K562 (cell line): ENCODE measurements around the gene MMP27. TPM values are rescaled to one million over a fixed set of nuclear protein-coding genes. Genes with fewer than 3 reads are reported as not detected.

Experiments
- ATAC-seq: fragments of 200-7000 bp; cut with Tn5 transposase; 3 replicates; pipeline ENCODE4 v1.9.1; 2020; ENCODE audit warnings: moderate library complexity
- BruUV-seq: library from RNA; stranded (reverse); fragments of 400-500 nt; replicated peaks from 2 replicates; lab custom pipeline; 2021; lab: Mats Ljungman, UMichigan
- CTCF ChIA-PET: fragments of 300-600 bp; formaldehyde crosslinking; extraction: SDS; loops from one replicate; lab custom pipeline; 2021; ENCODE audit warnings: low intra/inter-chr PET ratio; lab: Yijun Ruan, JAX
- POLR2A ChIA-PET: fragments of 300-600, 350-650 bp; sonication (Branson Sonifier 250); formaldehyde crosslinking; extraction: SDS; loops from one replicate; lab custom pipeline; 2021; ENCODE audit warnings: antibody characterized with exemption, inconsistent platforms; lab: Yijun Ruan, JAX
- DNase-seq, 4 experiments: peaks; one replicate each; pipeline versions ENCODE4 v3.0.0 to v3.0.0-alpha.2; 2011 to 2018; ENCODE audit warnings: low spot score in 3 of 4, mixed read lengths in 3 of 4; ENCODE audit errors: extremely low read depth in 1 of 4
- FAIRE-seq: peaks from 2 replicates; lab custom pipeline; 2011; peaks lifted over from hg19 to GRCh38; lab: Jason Lieb, UNC
- H2AFZ ChIP-seq: 2 replicates; pipeline ENCODE4 v1.6.0; 2011; ENCODE audit warnings: low read depth, low read length, control low read depth, inconsistent platforms
- H3K27ac ChIP-seq: fragments of 200-600 bp; 3 replicates; pipeline ENCODE4 v1.8.0; 2011; ENCODE audit warnings: low read depth, mild to moderate bottlenecking, control low read depth, inconsistent platforms, low read length, moderate library complexity, mixed read lengths; ENCODE audit errors: extremely low read depth
- H3K27me3 ChIP-seq, 2 experiments: fragments of 300-600 bp in 1 of 2; 2 replicates in 1 of 2; 3 replicates in 1 of 2; pipeline versions ENCODE4 v1.6.0 to v1.8.0; 2011; ENCODE audit warnings: inconsistent platforms in 2 of 2, low read length in 2 of 2, mild to moderate bottlenecking in 1 of 2, mixed read lengths in 1 of 2, moderate library complexity in 1 of 2; ENCODE audit not compliant: control insufficient read depth in 2 of 2, insufficient read depth in 2 of 2
- H3K36me3 ChIP-seq: fragments of 300-600 bp; 3 replicates; pipeline ENCODE4 v1.8.0; 2011; ENCODE audit warnings: mild to moderate bottlenecking, low read length, inconsistent platforms; ENCODE audit not compliant: control insufficient read depth, insufficient read depth
- H3K4me1 ChIP-seq, 2 experiments: fragments of 200-600 bp in 1 of 2; replicated peaks in 1 of 2; 2 replicates in 1 of 2; 3 replicates in 1 of 2; pipeline versions ENCODE4 v1.5.1 to v1.8.0; 2011; ENCODE audit warnings: inconsistent platforms in 2 of 2, low read length in 2 of 2, mild to moderate bottlenecking in 1 of 2, mixed read lengths in 1 of 2, moderate library complexity in 1 of 2; ENCODE audit not compliant: control insufficient read depth in 2 of 2, insufficient read depth in 2 of 2
- H3K4me2 ChIP-seq: 2 replicates; pipeline ENCODE4 v1.6.1; 2011; ENCODE audit warnings: low read length, control low read depth, inconsistent platforms, mixed read lengths; ENCODE audit not compliant: insufficient read depth
- H3K4me3 ChIP-seq: fragments of 200-600 bp; sonication (generic), shearing (Covaris generic); 2 replicates; pipeline ENCODE4 v1.5.1; 2016; ENCODE audit warnings: control low read depth, inconsistent platforms
- H3K79me2 ChIP-seq: fragments of 200-600 bp; 3 replicates; pipeline ENCODE4 v1.8.0; 2011; ENCODE audit warnings: low read length, inconsistent platforms; ENCODE audit not compliant: control insufficient read depth, insufficient read depth
- H3K9ac ChIP-seq, 2 experiments: 2 replicates each; pipeline versions ENCODE4 v1.6.0 to v1.6.1; 2011; ENCODE audit warnings: low read depth in 2 of 2, low read length in 2 of 2, control low read depth in 1 of 2, inconsistent platforms in 1 of 2, mild to moderate bottlenecking in 1 of 2, mixed read lengths in 1 of 2; ENCODE audit not compliant: insufficient read depth in 1 of 2
- H3K9me1 ChIP-seq: one replicate; pipeline ENCODE4 v1.6.0; 2011; ENCODE audit warnings: inconsistent platforms, mild to moderate bottlenecking, low read length, moderate library complexity; ENCODE audit not compliant: control insufficient read depth, insufficient read depth
- H3K9me3 ChIP-seq: replicated peaks from 2 replicates; pipeline ENCODE4 v1.5.1; 2011; ENCODE audit warnings: low read depth, low read length, inconsistent platforms; ENCODE audit not compliant: control insufficient read depth, insufficient read depth
- H4K20me1 ChIP-seq: replicated peaks from 2 replicates; pipeline ENCODE4 v1.6.1; 2011; ENCODE audit warnings: low read length, inconsistent platforms, mixed read lengths; ENCODE audit not compliant: control insufficient read depth, insufficient read depth
- ILK ChIP-seq: fragments of 450-650 bp; IDR thresholded peaks from 2 replicates; pipeline ENCODE4 v1.6.1; 2016; ENCODE audit warnings: missing genetic modification characterization, low read depth, mild to moderate bottlenecking, missing compliant biosample characterization, moderate library complexity, borderline replicate concordance
- MECOM ChIP-seq: fragments of 250-450 bp; sonication (Bioruptor Pico); IDR thresholded peaks from 2 replicates; pipeline ENCODE4 v1.8.0; 2022; ENCODE audit warnings: inconsistent platforms
- MTA1 ChIP-seq: fragments of 450-650 bp; IDR thresholded peaks from 2 replicates; pipeline ENCODE4 v1.6.1; 2017; ENCODE audit warnings: borderline replicate concordance
- MYNN ChIP-seq, 2 experiments: sonication (generic); formaldehyde crosslinking in 1 of 2; IDR thresholded peaks; 2 replicates each; pipeline versions ENCODE4 v1.5.0 to v1.6.1; 2016 to 2020; ENCODE audit warnings: antibody characterized with exemption in 1 of 2, missing genetic modification reagents in 1 of 2
- PCBP2 ChIP-seq: fragments of 200-400 bp; formaldehyde crosslinking; IDR thresholded peaks from 2 replicates; pipeline ENCODE4 v1.6.1; 2018; ENCODE audit warnings: low read length, low read depth, mild to moderate bottlenecking, moderate library complexity; ENCODE audit not compliant: poor library complexity, severe bottlenecking
- ZBTB17 ChIP-seq: fragments of 450-650 bp; formaldehyde crosslinking; IDR thresholded peaks from 2 replicates; pipeline ENCODE4 v1.4.0; 2020; ENCODE audit warnings: mild to moderate bottlenecking
- ZFPM2 ChIP-seq: fragments of 250-450 bp; sonication (Bioruptor Pico); IDR thresholded peaks from 2 replicates; pipeline ENCODE4 v1.5.1; 2022; ENCODE audit warnings: mild to moderate bottlenecking
- ZNF318 ChIP-seq, 2 experiments: fragments of 450-650 bp; IDR thresholded peaks; 2 replicates each; pipeline ENCODE4 v1.6.1; 2016; ENCODE audit warnings: mild to moderate bottlenecking in 2 of 2, borderline replicate concordance in 1 of 2, low read depth in 1 of 2, moderate library complexity in 1 of 2
- ZNF668 ChIP-seq: fragments of 250-450 bp; sonication (Bioruptor Pico); IDR thresholded peaks from 2 replicates; pipeline ENCODE4 v1.8.0; 2022; ENCODE audit warnings: mild to moderate bottlenecking, inconsistent platforms
- WGBS: fragments of 100-300 bp; shearing (Covaris generic); methylation state at CpG from one replicate; pipeline ENCODE4 v1.1.6; 2016; ENCODE audit warnings: low coverage, mixed read lengths; ENCODE audit not compliant: insufficient coverage; ENCODE audit errors: missing lambda C conversion rate; 5-methylcytosine and 5-hydroxymethylcytosine counted together
- in situ Hi-C: fragments of 300-500 bp; cut with MboI; formaldehyde crosslinking; loops from 4 replicates; pipeline ENCODE4 v1.15.0; 2018; ENCODE audit warnings: inconsistent platforms, mixed read lengths
- intact Hi-C: fragments of 100-400 bp; cut with micrococcal nuclease; formaldehyde crosslinking; loops from 2 replicates; pipeline ENCODE4 v1.14.2; 2022
- polyA plus RNA-seq, 8 experiments: library from polyadenylated mRNA; depleted of rRNA in 4 of 8; stranded (reverse) in 5 of 8; unstranded in 3 of 8; fragments of >200 nt; fragmentation: Nextera tagmentation in 2 of 8; fragmentation: Illumina TruSeq in 1 of 8; extraction: Ambion mirVana in 2 of 8; extraction: Trizol in 1 of 8; gene quantifications; 2 replicates each; pipeline versions ENCODE4 v1.2.1 to v1.2.3, GENCODE V29; 2011 to 2014; ENCODE audit warnings: inconsistent platforms in 1 of 8, missing spikeins in 1 of 8
- total RNA-seq, 7 experiments: library from RNA; depleted of rRNA in 6 of 7; stranded (reverse); fragments of >200 nt in 6 of 7; fragmentation: Illumina TruSeq in 2 of 7; extraction: Trizol in 2 of 7; gene quantifications; 2 replicates each; pipeline versions ENCODE4 v1.2.1 to v1.2.3, GENCODE V29; 2011 to 2021; ENCODE audit warnings: low replicate concordance in 1 of 7
- TF ChIP-seq, protein P1 (sequence below): fragments of 150-350 bp; conservative IDR thresholded peaks from 2 replicates; pipeline ENCODE4 v1.6.1; 2014; ENCODE audit warnings: low read length

The MMP27 gene
- total and polyA plus RNA-seq, 9 of the 15 experiments (the other 6 are each of a cell fraction or from before 2014, with no cell fraction given) = not detected

DNA sequence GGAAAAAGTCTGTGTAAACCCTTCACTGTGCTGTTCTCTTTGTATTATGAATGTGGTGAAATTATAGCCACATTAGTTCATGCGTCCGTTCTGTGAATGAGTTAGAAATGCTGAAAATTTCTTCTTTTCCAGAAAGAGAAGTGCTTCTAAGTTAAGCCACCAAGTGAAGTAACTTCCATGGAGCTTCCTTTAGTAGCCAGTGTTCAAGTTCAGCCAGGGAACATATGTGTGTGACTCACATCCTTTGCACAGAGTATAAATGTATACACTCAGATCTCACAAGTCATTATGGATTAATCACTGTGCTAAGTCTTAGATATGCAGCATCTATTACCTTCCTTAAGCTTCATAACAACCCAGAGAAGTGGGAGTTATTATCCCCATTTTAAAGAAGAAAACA lies 22.3 kb upstream of the MMP27 start:
- FAIRE-seq (no peak), ATAC-seq (no peak), DNase-seq (no peak)
- no peak overlapping the region for H3K4me2 ChIP-seq
- no peak overlapping the region for H3K4me3 ChIP-seq
- H3K79me2 ChIP-seq = no peaks in the 10 kb centered on the region
- no peaks in the 10 kb centered on the region for H3K9me1 ChIP-seq
- no peaks in the 10 kb centered on the region for H3K9me3 ChIP-seq
- WGBS = 0% methylated on average over 2 of the region's 2 CpGs
- POLR2A ChIA-PET = no interaction called here
- TF ChIP-seq ILK (tag) (no peak), MECOM (CRISPR knock-in tag) (no peak), ZNF318 (IDR thresholded peaks at IDR 0.05; ENCODE audit: borderline replicate concordance in 1 of 2, low read depth in 1 of 2) (no peak), ZFPM2 (CRISPR knock-in tag) (no peak), ZNF668 (CRISPR knock-in tag) (no peak), MTA1 (no peak), ZBTB17 (no peak), MYNN (IDR thresholded peaks at IDR 0.05) (no peak), MYNN (CRISPR knock-in tag; IDR thresholded peaks at IDR 0.05) (no peak), PCBP2 (no peak)
- TF ChIP-seq, protein P1, sequence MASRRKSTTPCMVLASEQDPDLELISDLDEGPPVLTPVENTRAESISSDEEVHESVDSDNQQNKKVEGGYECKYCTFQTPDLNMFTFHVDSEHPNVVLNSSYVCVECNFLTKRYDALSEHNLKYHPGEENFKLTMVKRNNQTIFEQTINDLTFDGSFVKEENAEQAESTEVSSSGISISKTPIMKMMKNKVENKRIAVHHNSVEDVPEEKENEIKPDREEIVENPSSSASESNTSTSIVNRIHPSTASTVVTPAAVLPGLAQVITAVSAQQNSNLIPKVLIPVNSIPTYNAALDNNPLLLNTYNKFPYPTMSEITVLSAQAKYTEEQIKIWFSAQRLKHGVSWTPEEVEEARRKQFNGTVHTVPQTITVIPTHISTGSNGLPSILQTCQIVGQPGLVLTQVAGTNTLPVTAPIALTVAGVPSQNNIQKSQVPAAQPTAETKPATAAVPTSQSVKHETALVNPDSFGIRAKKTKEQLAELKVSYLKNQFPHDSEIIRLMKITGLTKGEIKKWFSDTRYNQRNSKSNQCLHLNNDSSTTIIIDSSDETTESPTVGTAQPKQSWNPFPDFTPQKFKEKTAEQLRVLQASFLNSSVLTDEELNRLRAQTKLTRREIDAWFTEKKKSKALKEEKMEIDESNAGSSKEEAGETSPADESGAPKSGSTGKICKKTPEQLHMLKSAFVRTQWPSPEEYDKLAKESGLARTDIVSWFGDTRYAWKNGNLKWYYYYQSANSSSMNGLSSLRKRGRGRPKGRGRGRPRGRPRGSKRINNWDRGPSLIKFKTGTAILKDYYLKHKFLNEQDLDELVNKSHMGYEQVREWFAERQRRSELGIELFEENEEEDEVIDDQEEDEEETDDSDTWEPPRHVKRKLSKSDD = no peak
- intact Hi-C loops (no loop called here), in situ Hi-C loops (no loop called here)
- no peaks in the 10 kb centered on the region for H3K4me1 ChIP-seq
- H3K27me3 ChIP-seq = no peaks in the 10 kb centered on the region
- H2AFZ ChIP-seq = no peak overlapping the region
- H4K20me1 ChIP-seq = no peaks in the 10 kb centered on the region
- no peaks in the 10 kb centered on the region for H3K36me3 ChIP-seq
- CTCF ChIA-PET = no interaction called here
- no peak overlapping the region for H3K27ac ChIP-seq
- H3K9ac ChIP-seq = no peak overlapping the region
- no TSS peak for BruUV-seq
